ENCODE results near the gene TAMALIN.

Gene TAMALIN

DNA sequence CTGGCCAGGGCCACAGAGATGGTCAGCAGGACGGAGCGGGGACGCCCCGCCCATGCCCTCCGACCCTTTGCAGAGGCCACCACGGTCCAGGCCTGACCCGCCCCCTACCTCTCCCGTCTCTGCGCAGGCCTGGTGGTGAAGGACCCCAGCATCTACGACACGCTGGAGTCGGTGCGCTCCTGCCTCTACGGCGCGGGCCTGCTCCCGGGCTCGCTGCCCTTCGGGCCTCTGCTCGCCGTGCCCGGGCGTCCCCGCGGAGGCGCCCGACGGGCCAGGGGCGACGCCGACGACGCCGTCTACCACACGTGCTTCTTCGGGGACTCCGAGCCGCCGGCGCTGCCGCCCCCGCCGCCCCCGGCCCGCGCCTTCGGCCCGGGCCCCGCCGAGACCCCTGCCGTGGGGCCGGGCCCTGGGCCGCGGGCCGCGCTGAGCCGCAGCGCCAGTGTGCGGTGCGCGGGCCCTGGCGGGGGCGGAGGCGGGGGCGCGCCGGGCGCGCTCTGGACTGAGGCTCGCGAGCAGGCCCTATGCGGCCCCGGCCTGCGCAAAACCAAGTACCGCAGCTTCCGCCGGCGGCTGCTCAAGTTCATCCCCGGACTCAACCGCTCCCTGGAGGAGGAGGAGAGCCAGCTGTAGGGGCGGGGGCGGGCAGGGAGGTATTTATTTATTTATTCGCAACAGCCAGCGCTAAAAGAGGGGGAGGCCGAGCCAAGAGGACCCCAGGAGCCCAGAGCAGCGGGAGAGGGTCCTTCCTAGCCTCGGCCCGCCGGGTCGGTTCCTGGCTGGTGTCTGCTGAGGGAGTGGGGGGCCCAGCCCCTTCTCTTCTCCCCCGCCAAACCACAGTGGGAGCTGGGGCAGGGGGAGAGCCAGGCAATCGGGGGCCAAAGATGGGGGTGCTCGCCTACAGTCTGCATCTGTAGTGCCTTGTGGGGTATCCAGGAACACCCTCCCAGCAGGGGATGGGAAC lies 8.1 kb downstream of the TAMALIN start:
- no peak for DNase-seq

DNA sequence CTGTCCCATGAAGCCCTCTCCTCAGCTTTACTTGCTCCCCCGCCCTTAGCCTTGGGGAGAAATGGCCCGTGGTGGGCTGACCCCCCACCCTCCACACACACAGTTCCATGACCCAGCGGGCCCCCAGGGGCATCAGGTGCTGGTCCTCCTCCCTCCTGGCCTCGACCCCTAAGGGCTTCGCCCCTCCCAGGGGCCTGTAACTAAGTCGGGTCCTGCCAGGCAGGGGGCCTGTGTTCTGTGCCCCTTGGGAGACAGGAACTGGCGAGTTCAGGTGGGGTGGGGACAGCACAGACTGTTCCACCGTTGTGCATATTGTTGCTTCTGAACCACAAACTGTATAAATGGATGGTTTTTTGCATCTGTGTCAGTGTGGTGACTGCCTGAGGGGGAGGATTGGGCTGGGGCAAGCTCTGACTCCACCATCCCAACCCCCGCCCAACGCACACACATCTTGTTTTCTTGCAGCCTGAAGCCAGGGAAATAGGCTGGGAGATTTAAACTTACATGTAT lies 8.8 kb downstream of the TAMALIN start:
- no peak for DNase-seq

DNA sequence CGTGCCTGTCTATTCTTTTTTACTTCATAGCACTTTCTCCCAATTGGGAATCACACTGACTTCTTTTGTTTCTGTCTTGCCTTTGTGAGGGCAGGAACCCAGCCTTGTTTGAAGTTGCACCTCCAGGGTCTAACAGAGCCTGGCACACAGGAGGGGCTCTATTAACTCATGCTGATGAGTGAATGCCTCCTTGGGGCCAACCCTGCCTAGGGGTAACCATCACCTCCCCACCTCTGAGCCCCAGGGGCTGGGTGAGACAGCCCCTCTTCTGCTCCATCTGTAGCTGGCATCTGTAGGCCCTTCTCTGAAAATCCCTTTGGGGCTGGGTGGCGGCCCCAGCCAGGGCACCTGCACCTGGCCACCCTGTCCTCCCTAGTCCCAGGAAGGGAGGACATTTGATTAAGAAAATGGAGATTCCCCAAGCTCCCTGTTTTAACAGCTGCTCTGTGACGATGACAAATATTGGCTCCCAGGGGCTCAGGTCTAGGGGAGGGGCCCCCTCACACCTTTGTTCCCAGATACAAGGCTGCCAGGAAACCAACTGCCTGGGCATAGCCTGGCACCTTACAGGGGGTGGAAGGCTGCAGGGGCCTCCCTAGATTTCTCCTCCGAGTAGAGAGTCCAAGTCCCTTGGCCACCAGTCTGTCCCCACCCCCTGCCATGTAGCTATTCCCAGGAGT lies 11.8 kb downstream of the TAMALIN start:
- DNase-seq, result no peak

DNA sequence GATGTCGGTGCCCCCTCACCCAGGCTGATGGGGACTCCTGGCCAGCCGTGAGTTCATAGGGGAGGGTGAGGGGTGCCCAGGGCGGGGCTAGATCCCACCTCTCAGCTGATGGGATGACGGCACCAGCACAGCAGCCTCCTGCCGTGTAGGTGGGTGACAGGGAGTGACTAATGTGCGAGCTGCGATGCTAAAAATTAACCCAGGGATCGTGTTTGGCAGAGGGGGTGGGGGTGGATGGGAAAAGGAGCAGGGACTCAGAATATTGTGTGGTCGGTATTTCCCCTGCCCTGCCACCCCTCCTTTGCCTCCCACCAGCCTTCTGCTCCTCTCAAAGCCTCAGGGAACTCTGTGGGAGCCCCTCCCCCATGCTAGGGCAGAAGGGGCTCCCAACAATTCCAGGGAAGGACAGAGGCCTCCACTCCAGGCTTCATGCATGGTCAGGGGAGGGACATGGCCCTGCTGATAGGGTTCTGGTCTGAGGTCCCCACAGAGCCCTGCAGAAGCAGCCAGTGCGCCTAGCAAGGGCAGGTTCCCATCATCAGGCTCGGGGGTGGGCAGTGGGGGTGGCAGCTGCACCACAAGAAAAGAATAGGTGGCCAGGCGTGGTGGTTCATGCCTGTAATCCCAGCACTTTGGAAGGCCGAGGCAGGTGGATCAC lies 12.5 kb downstream of the TAMALIN start:
- DNase-seq, result no peak

DNA sequence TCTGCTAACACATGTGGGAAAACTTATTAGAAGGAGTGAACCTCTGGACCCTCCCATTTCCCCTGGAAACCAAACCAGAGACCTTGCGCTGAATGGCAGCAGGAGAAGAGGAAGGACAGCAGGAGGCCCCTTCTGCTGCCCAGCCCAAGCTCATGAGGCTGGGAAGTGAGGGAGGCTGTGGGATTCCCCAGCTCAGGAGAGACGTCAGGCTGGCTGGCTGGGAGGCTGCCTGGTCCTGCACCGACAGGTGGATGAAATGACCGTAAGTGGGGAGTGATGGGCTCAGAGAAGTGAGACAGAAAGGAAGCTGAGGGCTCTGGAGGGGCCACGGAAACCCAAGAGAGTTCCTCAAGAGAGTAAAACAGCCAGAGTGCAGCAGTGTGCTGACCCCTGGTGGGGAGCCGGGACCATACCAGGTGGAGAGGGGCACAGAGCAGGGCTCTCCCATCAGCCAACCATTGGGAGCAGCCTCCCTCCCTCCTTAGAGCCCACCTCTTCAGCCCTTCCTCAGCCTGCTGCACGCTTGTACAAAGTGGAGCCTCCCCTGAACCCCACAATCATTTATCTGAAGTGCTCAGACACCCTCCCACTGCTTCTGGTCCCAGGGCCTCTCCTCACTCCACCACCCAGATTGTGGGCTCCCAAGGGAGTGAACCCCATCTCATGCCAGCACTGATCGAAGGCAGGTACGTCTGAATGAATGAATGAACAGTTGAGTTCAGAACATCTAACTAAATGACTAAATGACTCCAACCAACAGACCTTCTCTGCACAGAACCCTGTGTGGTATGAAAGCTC lies 14.0 kb downstream of the TAMALIN start:
- DNase-seq, result peak; percentile 51

DNA sequence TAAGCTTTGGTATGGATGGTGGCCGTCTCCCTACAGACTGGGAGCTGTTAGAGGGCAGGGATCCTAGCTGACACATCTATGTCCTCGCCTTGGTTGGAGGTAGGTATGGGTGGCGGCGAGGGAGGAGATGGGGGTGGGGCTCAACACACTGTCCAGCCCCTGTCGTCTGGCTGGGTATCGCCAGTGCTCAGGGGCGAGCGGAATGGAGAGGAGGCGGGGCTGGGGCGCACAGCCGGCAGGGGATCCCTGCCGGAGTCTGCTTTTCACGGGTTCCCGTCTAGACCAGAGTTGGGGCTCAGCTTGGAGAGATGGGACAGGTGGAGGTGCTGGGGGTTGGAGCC lies 16.1 kb downstream of the TAMALIN start:
- no peak for DNase-seq

DNA sequence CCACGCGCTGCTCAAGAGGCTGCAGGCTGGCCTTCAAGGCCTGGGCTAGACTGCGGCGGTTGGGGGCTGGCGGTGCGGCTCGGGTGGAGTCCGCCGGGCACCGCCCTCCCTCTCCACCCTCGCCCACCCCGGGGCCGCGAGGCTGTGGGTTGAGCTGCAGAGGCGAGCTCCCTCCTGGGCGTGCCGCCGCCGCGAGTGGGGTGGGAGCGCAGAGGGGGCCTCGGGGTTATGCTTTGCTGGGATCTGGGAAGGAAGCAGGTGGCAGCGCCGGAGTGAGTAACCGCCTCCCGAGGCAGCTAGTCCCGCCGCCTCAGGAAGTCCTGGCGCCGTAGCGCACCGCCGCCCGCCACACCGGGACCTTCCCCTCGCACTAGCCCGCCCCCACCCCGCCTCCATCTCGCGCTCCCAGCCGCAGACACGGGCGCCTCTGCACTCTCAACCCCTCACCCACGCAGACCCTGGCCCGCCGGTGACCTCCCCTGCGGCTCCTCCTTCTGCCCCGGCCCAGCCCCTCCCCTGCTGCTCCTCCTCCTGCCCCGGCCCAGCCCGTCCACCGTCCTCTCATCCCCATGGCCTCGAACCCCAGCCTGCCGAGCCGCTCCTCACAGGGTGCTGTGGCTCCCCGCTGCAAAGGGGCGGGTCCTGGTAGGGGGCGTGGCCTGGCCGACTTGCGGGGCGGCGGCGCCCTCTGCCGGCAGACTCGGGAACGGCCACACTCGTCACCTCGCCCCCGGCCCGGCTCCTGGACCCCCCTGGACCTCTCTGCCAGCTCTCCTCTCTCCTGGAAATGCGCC lies 16.6 kb downstream of the TAMALIN start:
- DNase-seq, result peak; percentile 85

DNA sequence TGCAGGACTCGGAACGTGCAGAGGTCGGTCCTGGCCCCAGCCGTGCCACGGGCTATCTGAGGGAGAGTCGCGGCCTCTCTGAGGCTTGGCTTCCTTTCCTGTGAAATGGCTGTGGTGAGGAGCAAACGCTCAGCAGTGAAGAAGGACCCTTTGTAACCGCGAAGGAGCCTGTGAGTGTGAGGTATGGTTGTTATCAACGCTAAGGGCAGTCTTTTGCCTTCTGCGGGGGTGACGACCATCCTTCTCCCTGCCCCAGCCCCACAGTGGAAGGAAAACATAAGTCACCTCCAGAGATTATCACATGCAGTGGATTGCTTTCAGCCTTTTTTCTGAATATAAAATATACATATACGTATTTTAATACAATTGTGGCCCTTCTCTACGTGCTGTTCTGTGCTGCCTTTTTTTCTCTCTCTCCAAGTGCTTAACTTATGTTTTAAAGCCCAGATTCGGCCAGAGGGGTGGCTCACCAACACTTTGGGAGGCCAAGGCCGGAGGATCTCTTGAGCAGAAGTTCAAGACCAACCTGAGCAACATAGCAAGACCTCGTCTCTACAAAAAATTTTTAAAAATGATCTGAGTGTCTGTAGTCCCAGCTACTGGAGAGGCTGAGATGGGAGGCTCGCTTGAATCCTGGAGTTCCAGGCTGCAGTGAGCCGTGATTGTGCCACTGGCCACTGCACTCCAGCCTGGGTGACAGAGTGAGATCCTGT lies 17.4 kb downstream of the TAMALIN start:
- no peak for DNase-seq

DNA sequence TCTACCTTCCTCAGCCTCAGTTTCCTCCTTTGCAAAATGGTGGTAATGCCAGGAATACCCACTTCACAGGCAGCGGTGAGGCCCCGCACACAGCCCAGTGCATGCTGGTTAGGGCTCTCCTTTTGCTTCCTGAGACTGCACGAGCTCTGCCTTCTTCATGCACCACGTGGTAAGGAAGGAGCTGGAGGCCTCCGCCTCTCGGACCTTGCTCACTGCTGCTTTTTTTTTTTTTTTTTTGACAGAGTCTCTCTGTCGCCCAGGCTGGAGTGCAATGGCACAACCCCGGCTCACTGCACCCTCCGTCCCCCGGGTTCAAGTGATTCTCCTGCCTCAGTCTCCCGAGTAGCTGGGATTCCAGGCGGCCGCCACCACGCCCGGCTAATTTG lies 18.1 kb downstream of the TAMALIN start:
- no peak for DNase-seq

DNA sequence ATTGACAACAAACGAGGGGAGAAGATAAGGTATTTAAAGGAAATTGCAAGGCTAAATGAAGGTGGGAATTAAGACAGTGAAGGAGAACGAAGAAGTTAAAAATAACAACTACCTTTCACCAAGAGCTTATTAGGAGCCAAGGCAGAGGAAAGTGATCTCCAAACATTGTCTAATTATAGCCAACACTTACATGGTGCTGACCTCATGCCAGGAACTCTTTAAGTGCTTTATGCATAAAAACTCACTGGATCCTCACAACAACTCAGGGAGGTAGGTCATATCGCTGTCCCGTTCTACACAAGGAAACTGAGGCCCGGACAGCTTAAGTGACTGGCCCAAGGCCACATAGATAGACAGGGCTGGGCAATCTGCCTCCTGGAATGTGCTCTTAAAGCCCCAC lies 19.5 kb downstream of the TAMALIN start:
- no peak for DNase-seq

DNA sequence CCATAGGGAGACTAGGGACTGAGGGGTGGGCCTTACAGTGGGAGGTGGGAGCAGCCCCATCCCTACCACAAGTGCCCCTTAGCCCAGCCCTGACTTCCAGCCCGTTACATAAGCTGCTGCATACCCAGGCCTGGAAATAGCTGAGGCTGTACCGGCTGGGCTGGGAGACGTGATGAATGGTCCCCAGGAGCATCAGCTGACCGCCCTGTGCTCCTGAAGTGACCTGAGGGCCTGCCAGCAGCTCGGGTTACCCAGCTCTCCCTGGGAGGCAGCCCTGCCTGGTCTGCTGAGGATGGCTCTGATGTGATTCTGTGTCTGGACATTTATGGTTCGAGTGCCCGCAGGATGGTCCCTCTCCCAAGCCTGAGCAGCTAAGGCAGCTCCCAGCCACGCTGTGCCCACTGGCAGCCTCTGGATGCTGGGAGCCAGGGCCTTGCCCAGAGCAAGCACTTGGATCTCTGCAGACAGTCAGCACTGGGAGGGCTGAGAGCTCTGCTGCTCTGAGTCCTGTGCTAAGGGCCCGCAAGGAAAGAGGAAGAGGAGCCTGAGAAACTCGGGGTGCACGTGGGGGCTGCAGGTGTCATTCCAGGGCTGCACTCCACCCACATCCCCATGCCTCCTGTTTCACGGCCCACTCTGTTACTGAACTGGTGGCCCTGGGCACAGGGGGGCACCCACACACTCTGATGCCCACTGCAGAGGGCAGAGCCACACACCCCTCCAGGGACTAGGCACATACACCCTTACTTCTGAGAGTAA lies 20.5 kb downstream of the TAMALIN start:
- no peak for DNase-seq

DNA sequence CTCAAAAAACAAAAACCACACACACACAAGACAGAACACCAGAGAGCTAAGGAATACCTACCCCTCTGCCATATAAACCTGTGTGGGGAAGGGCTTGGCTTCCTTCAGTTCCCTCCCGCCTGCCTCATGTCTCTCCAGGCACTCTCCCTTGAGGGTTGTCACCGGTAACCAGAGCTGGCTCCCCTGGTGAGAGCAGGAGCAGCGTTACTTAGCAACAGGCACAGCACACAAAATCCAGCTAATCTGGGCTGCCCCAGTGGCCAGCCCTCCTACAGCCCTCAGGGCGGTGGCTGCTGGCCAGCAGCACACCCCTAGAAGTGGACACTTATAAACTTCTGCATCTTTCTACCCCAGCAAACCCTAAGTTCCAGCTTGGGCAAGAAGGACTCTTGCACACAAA lies 22.9 kb downstream of the TAMALIN start:
- no peak for DNase-seq

DNA sequence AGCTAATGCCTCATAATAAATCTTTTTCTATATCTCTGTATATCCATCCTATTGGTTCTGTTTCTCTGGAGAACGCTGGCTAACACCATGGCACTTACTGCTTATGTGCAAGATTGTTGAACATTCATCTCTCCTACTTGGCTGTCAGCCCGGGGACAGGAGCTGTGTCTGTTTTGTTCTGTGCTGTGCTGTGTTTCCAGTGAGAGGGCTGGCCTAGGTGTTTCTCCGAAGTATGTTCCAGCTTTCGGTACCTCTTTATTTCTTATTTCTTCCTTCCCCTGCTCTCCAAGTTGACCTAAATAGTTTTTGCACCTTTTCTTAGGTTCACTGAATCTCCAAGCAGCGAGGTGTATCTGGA lies 25.7 kb downstream of the TAMALIN start:
- no peak for DNase-seq

DNA sequence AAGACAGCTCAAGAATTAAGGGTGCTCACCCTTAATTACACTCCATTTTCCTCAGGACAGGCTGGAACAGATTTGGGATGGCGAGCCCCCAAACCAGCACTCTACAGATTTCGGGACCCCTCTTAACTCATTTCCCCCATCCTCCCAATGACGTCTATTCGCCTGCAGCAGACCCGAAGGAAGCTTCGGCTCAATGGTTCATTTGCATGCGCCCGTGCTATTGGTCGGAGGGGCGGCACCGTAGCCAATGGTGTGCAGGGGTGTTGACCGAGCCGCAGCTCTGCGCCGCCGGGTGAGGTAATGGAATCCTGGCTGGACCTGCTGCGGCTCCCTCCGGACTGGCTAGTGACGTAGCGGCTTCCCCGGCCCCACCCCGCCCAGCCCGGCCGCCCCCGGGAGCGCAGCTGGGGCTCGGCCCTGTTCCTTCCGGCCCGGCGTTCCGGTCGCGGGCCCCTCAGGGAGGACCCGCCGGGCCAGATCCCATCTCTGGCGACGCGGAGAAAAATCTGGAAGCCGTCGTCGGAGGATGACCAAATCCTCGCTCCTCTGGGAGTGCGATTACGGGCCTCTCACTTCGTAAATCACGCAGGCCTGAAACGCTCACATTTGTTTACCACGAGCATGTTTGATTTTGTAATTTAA lies 26.2 kb downstream of the TAMALIN start:
- DNase-seq, result peak; percentile 83

DNA sequence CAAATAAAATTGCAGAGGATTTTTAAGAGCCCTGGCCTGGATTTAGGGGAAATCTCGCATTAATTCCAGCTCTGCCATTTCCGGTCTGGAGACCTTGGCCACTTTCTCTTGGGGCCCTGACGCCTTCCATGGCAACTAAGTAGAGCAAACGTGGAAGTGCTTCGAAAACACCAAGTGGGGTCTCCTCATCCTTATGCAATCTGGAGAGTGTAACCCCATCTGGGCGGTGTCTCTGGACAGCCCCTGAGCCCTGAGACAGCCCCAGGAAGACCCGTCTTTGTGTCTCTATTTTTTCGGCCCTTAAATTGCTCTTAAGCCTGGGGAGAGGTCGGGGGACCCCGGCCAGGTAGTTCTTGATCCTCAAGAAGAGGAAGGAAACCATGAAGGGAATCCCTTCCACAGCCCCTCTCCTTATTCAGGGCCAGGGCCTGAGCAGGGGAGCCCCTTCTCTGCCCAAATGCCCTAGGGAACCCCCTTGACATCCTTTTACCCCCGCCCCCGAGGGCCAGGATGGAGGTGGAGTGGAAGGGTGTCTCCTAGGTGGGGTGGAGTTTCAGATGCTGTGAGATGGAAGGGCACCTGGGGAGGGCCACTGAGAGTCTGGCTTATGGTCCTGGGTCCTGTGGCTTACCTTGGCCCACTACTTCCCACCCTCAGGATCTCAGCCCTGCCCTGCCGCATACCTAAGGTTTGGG lies 26.8 kb downstream of the TAMALIN start:
- no peak for DNase-seq

DNA sequence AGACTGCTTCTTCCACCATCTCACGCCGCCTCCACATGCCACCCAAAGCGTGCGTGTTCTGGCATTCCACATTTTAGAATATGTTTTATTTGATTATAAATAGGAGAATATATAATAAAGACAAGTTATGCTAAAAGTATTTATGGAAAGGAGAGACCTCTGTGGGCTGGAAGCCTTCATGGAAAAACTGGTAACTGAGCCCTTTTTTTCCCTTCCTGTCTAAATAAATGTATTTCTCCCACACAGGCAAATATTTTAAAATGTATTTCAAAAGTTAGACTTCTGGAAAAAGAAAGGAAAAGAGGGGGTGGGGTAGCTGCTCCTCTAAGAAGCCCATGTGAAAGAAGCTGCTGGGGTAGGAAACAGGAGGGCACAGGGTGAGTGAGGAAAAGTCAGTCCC lies 28.4 kb downstream of the TAMALIN start:
- DNase-seq, result no peak

DNA sequence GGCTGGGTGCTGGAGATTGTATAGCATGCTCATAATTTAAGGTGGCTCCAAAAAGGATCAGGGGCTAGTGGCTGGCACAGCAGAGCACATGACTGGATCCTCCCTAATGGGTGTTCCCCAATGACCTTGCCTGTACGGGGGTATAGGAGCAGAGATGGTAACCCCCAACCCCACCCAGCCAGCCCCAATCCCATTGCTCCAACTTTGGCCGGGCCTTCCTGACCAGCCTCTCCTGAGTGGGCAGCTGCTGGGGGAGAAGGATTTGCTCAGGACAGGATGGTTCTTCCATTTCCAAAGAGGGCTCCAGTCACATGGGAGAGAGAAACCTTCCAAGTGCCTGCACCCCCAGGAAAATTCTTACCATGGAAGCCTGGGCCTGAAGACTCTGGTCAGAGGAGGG lies 29.2 kb downstream of the TAMALIN start:
- no peak for DNase-seq

DNA sequence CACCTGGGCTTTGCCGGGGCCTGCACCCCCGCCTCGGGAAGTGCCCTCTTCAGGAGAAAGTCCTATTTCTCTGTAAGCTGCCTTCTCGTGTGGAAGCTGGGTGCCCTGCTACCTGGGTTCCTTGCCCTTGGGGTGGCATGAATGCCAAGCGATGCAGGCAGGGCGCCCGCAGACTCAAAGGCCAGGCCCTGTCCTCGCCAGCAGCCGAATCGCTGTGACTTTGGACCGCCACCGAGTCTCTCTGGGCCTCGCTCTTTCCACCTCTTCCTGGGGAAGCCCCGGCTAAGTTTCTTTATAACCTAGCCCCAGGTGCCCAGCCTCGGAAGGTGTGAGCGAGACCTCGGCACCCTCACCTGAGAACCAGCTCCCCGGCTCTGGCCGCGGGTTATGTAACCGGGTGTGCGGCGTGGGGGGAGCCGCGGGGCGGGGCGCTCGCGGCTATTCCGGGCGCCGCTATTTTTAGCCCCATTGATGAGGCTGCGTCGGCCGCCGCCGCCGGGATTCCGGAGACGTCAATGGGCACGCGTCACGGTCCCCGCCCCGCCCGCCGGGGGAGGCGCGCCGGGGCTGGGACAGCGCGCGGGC lies 29.9 kb downstream of the TAMALIN start:
- peak; percentile 88 for DNase-seq

DNA sequence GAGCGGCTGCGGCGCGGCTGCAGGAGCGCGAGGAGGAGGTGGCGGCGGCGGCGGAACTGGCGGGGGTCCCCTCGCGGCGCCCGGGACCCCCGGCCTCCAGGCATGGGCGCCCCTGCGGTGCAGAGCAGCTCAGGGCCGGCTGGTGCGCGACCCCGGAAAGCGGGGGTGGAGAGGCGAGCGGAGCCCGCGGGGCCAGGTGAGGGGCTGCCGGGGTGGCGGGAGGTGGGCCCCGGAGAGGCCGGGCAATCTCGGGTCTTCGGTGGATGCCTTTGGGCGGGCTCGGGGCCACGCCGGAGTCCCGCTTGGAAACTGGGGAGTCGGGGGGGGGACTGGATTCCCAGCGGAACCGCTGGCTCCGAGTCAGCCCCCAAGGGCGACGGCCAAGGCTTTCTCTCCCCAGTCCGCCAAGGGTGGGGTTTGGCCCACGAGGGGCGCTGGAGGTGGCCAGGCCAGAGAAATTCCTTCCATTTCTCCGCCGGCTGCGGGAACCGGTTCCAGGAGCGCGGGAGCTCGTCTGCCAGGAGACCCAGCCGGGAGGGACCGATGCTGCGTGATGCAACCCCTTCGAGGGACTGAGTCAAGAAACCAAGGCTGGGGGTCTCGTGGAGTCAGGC lies 30.6 kb downstream of the TAMALIN start:
- no peak for DNase-seq
